Measurements from ENCODE around the gene TNFSF11.

Gene TNFSF11

DNA sequence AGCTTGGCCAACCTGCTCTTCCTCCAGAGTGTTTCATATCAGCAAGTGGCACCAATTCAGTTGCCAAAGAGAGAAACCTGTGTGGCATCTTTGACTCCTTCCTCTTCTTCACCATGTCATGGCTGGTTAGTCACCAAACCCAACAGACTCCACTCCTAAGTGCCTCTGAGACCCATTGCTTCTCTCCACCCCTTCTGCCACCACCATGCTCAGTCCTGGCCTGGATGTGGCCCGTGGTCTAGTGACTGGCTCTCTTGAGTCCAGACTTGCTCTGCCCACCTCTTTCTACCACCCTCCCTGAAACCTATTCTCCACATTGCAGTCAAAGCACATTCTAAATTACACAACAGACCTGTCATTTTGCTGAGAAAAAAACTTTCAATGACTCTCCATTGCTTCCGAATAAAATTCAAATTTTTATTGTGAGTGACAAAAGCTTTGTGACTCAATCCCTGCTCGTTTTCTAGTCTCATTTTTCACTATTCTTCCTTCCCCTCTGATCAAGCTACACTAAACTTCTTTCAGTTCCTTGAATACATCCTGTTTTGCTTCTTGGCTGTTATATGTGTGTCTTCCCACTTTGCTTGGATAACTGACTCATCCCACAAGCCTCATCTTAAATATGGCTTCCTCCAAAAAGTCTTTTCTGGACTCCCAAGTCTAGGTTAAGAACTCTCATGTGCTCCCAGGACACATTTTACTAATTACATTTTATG, 12.0 kb upstream of the TNFSF11 start:
- DNase-seq = no peak

DNA sequence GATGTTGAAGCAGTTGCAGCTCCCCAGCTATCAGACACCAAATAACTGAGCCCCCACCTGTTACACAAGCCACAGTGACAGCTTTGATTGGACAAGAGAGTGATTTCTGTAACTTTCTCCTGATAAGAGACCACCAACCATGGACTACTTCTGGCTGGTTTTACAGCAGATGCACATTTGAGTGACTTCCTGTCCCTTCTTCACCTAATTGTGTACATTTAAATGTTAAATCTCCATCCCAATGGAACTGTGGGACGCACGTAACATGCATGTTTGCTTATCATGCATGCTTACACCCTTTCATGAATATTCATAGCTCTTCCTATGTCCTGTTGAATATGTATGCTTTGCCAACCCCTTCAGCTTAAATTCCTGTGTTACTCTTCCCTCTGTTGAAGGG, 6.0 kb upstream of the TNFSF11 start:
- no peak for DNase-seq

DNA sequence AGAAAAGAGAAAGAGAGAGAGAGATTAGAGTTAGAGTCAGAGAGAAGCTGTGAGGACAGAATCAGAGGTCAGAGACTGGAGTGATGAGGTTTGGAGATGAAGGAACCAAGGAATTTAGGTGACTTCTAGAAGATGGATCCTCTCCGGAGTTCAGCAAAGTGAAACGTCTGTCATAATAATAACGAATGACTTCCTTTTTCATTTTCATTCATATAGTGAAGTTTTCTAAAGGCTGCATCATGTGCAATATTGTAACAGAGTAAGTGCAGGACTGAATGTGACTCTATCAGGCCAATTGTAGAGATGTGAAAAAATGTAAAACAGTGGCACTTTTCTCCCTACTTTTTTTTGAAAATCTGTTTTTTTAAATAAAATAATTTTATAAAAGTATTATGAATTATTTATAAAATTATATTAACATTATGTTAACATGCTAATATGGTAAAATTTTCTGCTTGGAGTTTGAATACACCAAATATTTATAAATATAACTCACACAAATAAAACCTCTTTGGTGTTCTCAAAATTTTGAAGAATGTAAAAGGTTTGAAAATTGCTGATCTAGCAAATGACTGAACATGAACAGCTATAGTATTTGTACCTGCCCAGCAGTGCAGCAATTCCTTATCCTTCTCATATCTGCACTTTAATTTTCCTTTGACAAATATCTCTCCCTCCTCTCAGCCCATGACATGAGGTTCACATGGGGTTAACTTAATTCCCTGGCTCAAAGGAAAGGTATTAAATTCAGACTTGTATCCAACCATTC, 4.2 kb upstream of the TNFSF11 start:
- no peak for DNase-seq

DNA sequence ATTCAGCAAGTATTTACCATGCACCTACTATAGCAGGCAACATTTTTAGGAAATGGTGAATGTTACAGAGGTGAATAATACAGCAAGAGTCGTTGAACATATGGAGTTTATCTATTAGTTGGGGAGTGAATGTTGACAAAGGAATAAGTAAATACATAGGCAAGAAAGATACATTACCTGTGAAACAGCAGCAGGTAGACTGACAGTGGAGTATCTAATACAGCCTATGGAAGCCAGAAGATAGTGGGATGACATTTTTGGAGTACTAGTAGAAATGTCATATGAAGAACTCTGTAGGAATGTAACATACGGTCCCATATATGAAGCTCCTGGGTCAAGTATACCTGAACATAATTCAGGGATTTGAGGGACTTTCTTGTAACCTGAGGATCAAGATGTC, 2.1 kb upstream of the TNFSF11 start:
- DNase-seq = no peak

DNA sequence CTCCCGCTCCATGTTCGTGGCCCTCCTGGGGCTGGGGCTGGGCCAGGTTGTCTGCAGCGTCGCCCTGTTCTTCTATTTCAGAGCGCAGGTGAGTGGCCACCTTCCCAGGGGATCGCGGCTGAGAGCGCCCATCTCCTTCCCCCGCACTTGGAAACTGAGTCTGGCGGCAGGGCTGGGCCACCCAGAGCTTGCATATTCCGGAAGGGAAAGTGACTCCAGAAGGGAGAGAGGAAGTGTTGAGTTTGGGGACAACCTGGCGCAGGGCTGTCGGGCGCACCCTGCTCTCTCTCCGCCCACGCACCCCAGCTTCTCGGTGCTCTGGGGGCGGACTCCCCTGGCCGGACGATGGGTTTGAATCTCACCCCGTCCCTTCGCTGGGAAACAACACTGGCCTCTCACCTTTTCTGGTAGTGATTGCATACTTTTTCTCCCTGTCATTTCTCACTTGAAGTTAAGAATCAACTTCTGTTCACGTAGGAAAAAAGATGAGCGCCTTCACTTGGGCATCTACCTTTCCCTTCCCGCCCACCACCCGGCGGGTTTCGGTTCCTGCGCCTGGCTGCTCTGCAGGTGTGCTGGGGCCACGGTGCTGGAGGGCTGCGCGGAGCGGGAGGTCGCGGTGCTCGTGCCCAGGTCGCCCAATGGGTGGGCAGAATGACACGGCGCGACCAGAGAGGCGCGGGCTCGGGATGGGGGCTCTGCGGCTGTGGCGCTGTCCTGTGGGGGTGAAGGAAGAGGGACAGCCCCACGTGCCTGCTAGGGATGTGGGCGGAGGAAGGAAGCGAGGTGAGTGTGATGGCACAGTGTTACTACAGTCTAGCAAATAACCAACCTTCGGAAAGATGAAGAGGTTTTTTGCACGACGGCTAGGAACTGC, 721 bp downstream of the TNFSF11 start:
- no peak for DNase-seq

DNA sequence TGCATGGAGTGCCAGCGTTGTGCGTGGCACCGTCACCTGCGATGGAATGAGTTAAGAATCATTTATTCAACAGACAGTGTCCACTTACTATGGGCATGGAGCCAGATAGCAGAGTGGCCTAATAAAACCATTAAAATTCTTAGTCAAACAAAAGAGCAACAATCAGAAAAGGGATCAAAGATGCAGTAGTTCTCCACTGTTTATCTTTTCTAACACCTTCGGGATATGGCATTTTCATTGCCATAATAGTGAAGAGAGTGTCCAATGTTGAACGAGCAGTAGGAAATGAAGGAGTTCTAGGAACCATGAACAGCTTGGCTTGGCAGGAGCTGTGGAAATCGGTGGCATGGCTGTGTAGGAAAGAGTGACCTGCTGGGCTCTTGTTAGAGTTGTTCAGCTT, 2.0 kb downstream of the TNFSF11 start:
- DNase-seq = no peak

DNA sequence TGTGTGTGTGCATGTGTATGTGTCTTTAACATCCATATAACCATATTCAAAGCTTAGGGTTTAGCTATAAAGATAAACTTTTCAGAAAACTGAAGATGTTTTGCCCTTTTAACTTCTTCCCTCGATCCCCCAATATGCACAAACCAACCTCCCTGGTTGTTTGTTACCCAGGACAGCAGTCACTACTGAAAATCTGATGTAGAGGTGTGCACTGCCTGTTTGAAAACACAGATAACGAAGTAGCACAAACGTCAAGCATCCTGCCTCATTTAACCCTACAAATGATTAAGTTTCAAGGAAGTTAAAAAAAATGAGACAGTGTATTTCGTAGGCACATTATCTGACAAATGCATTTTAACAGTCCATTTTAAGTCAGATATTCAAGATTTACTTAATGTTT, 3.6 kb downstream of the TNFSF11 start:
- no peak for DNase-seq

DNA sequence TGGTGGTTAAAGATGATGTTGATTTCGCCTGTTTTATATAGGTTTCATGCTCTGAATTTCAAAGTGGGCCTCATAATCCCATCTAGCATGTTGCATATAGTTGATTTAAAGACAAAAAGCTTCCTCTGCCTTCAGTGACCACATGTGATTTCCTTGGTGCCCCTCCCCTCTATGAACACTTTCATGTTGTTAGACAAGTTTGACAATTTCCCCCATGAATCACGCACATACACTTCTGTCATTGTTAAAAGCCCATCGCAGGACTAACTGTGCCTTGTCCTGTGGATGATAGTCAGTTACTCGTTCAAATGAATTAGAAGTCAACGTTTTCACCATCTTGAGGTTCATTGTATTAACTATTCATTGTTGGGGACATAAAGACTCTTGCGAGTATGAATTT, 6.7 kb downstream of the TNFSF11 start:
- DNase-seq = no peak

DNA sequence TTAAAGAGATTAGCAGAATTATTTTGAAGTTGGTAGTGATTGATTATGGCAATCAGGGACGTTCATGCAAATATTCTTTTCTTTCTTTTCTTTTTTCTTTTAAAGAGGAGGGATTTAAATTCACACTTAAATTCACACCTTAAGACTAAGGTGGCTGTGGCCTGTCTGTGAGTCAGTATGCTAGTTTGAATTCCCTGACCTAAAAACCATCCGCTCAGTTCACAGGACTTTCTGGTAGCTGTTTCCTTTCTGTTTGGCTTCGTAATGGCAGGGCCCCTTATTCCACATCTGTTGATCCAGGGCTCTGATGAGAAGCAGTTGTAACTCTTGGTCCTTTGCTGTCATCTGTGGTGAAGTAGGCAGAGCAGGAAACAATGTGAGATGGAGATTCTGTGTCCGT, 7.5 kb downstream of the TNFSF11 start:
- no peak for DNase-seq

DNA sequence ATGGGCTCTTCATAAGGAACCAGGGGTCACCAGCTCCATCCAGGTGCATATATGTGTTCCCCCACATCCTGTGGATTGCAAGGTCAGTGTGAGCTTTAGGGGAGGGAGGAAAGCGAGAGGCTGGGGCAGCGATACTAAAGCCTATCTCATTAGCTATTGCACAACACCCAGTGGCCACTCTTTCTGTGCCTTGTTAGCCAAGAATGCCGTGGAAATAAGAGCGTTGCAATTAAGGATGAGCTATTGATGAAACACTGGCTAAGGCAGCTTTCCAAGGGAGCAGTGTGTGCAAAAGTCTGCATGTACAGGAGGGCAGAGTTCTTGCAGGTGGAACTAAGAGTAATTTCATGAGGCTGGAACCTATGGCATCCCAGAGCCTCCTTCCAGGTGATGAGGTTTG, 17.6 kb downstream of the TNFSF11 start:
- DNase-seq = no peak

DNA sequence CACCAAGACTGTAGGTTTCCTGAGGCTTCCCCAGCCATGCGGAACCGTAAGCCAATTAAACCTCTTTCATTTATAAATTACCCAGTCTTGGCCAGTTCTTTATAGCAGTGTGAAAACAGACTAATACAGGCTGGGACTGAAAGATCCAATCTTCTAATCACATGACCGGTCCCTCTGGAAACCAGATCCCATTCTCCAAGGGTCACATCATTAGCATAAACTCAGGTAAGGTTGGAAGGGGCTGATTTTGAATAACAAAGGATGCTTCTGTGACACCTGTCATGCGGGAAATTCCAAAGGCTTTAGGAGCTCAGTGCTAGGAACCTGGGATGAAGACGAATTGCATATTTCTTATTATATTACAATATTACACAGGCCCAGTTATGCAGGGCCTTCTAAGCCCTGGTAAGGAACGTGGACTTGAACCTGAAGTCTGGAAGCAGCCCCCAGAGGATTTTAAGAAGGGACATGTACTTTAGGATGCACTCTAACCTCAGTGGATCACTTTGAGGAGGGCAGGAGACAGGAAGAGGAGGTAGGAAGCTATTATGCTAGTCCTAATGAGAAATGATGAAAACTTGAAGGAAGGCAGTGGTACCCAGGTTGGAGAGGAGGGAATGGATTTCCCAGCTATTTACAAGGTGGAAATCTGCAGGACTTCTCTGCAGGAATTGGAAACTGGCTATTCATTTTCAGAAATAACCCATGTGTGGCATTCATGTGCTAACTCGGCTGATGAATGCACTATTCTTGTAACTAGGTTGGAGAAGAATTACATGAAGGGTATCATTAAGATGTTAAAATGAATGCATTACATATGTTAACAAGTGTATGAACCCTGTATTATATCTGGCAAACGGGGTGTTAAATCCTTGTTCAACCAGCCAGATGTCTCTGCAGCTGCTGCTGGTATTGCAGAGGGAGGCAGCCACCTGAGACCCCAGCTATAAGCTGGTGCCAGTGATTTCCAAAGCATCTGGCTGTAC, 19.3 kb downstream of the TNFSF11 start:
- DNase-seq = no peak

DNA sequence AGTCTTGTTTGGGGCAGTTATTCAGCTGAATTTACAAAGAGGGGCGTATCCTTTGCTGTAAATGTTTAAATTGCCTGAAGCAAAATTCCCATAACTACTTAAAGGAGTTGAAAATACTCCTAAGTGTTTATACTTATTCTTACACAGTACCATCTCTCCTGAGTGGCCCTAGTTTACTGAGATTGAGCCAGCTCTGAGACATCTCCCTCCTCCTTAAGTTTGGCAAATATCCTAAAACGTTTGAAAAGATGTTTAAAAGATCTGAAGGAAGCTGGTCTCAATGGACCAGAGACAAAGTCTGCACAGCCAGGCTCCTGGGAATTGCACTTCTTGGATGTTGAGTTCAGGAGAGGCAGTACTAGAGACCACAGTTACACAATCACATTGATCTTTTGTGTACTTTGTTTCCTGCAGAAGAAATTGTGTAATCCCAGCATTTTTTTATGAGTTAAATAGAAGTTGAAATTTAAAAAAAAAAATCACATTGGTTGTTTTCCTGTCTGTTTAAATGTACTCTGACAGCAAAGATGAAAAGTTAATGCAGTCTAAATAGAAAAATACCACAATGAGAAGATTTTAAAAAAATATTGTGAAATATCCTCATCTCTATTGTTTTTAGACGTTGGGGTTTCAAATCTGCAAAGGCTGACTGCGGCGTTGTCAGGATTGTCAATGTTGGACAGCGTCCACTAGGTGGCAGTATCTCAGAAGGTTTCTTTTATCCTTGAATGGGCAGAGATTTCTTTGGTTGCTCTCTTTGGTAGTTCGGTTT, 20.7 kb downstream of the TNFSF11 start:
- peak; percentile 58 to 69 for DNase-seq

DNA sequence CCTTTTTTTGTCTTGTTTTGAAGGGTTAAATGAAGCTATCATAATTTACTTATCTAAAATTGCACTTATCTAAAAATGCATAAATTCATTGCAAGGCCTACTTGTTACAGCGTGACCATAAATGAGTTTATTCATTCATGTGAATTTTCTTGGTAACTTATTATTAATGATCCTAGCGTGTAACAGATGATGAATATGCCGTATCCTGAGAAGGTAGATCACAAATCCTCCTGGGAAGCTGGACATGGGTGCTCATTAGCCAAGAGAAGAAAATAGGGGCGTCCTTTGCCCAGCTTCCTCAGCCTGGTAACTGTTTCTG, 21.3 kb downstream of the TNFSF11 start:
- DNase-seq = no peak

DNA sequence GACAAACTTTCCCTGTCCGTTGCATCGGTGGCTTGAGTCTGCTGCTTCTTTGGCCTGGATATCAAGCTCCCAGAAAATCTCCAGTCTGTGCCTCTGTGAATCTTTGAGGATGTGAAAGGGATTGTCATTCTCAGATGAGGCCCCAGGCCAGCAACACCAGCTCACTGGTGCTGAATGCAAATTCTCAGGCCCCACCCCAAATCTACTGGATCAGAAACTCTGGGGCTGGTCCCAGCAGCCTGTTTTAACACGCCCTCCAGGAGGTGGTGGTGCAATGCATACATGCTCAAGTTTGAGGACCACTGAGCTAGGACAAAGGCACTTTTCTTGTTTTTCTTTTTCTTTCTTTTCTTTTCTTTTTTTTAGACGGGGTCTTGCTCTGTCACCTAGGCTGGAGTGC, 23.6 kb downstream of the TNFSF11 start:
- DNase-seq = no peak

DNA sequence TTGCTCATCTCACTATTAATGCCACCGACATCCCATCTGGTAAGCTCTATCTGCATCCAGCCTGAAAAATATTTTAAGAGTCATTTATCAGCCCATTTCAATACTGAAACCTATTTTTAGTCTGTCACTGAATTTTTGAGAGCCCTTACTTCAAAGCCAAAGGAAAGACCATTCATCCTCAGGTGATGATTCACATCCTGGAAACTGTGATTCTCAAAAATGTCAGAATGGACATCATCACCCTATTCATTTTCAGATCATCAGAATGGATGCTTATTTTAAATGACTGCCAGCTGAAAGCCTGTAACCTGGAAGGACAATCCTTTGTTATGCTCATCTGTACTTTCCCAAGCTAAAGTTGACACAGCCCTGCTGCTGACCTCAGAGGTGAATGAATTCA, 27.0 kb downstream of the TNFSF11 start:
- no peak for DNase-seq

DNA sequence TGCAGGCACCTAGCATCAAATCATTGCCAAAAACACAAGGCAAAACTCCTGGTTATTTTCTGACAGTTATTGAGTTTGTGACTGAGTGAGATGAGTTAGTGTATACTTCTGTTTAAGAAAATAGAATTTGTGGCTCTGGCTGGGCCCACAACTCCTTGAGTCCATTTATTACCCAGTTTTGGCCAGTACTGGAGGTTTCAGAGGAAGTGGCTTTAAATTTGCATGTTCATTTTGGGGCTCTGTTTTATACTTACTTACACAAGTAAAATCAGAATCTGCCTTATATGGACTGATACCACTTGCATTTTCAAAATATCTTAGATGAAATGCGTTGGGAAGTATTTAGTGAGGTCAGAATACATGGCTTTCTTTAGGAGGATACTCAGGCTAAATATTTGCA, 29.0 kb downstream of the TNFSF11 start:
- DNase-seq = no peak

DNA sequence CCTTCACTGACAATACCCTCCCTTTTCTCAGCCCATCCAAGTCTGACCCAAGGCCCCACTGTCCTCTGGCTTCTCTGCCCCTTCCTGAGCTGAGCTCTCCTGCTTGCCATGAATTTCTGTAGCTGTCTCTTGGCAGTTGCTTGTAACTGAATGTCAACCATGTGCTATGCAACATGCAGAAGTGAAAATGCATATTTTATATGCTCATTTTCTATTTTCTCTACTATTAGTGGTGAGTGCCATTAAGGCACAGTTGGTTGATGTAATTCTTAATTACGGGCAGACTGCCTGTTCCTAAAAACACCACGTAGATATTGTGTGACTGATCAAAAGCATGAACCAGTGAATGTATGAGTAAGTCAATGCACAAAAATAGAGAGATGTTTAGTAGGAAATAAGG, 29.6 kb downstream of the TNFSF11 start:
- no peak for DNase-seq

DNA sequence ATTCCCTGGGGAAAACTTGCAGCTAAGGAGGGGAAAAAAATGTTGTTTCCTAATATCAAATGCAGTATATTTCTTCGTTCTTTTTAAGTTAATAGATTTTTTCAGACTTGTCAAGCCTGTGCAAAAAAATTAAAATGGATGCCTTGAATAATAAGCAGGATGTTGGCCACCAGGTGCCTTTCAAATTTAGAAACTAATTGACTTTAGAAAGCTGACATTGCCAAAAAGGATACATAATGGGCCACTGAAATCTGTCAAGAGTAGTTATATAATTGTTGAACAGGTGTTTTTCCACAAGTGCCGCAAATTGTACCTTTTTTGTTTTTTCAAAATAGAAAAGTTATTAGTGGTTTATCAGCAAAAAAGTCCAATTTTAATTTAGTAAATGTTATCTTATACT, 33.6 kb downstream of the TNFSF11 start:
- DNase-seq = no peak

DNA sequence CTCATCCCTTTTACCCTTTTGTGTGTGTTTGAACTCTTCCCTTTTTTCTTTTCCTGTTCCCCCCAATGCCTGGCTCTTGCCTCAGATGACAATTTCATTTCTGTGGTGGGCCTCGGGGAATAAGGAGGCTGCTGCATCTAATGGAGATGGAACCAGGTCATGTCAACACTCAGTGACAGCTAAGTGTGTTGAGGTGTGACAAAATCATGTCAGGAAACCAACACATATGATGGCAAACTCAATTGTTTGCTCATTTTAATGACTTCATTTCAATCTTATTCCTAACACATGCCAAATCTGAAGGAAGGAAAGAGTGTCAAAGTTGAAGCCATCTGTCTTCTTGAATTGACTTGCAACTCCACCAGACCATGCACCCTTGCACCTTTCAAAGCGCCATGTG, 36.7 kb downstream of the TNFSF11 start:
- no peak for DNase-seq

DNA sequence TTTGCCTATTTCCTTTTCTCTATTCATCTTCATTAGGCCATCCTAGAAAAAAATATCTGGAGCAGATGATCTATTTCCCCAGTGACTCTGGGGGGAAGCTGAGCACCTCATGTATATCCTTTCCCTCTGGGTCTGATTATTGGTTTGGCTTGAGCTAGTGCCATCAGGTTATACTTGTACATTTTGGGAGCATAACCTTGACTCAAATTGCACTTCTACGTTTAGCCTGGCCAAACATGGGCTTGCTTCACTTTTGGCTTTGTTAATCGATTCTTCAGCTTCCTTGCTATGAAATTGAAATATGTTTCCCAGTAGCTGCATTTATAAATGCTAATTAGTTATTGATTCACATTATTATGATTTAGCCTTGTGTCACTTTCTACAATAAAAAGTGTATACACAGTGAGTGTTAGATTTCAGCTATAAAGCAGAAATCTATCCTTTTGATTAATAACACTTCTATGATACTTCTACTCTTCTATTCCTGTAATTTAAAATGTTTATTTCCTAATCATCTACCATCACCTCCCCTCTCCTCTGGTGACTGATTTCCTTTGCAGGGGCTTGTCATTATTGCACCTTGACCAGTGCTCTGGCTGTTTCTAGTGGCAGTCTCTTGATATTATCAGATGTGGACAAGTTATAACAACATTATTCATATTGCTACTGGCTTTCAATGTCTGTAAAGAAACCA, 37.3 kb downstream of the TNFSF11 start:
- no peak for DNase-seq

All from AML-193 (cell line).